Liver (tissue), 9 donors: ENCODE results near the gene ZNF518B. TPM values are rescaled to one million over a fixed set of nuclear protein-coding genes. Genes with fewer than 3 reads are reported as not detected.
"Not testable (repeated sequence)": the region's sequence is repeated elsewhere in the genome, so short reads cannot be mapped to it uniquely, and the experiment has no call there.

Experiments used
- DNase-seq: peaks from one replicate; pipeline ENCODE4 v3.0.0-alpha.2; 2017; ENCODE audit warnings: low spot score
- H3K27ac ChIP-seq, 2 donors: one replicate each; pipeline ENCODE4 v1.7.0; 2013; ENCODE audit warnings: inconsistent platforms in 2 of 2, low read length in 2 of 2, control low read depth in 1 of 2, low read depth in 1 of 2, mild to moderate bottlenecking in 1 of 2
- H3K27me3 ChIP-seq, 4 donors: one replicate each; pipeline versions ENCODE4 v1.6.1 to v1.7.0; 2013; ENCODE audit warnings: low read length in 3 of 4, inconsistent platforms in 1 of 4, mild to moderate bottlenecking in 1 of 4, moderate library complexity in 1 of 4; ENCODE audit not compliant: control insufficient read depth in 4 of 4, insufficient read depth in 4 of 4
- H3K36me3 ChIP-seq, 4 donors: one replicate each; pipeline versions ENCODE4 v1.6.1 to v1.7.0; 2013; ENCODE audit warnings: low read length in 3 of 4, mild to moderate bottlenecking in 3 of 4, low read depth in 1 of 4, moderate library complexity in 1 of 4; ENCODE audit not compliant: control insufficient read depth in 4 of 4, insufficient read depth in 3 of 4
- H3K4me1 ChIP-seq, 4 donors: one replicate each; pipeline versions ENCODE4 v1.6.1 to v1.7.0; 2013; ENCODE audit warnings: low read length in 3 of 4, mild to moderate bottlenecking in 3 of 4, moderate library complexity in 1 of 4; ENCODE audit not compliant: control insufficient read depth in 4 of 4, insufficient read depth in 4 of 4
- H3K4me3 ChIP-seq, 3 donors: one replicate each; pipeline versions ENCODE4 v1.6.1 to v1.7.0; 2013; ENCODE audit warnings: low read length in 3 of 3, control low read depth in 1 of 3, low read depth in 1 of 3, mild to moderate bottlenecking in 1 of 3
- H3K9ac ChIP-seq, 2 donors: one replicate each; pipeline ENCODE4 v1.7.0; 2013; ENCODE audit warnings: low read length in 2 of 2, mild to moderate bottlenecking in 2 of 2, moderate library complexity in 2 of 2, control low read depth in 1 of 2, low read depth in 1 of 2
- H3K9me3 ChIP-seq, 4 donors: one replicate each; pipeline versions ENCODE4 v1.6.1 to v1.7.0; 2013; ENCODE audit warnings: low read length in 3 of 4; ENCODE audit not compliant: control insufficient read depth in 4 of 4
- EGR1 ChIP-seq, 2 donors: IDR thresholded peaks; 2 replicates each; pipeline ENCODE4 v1.6.1; 2016 to 2018; ENCODE audit warnings: antibody characterized with exemption in 2 of 2, low read depth in 2 of 2
- FOXA1 ChIP-seq: IDR thresholded peaks from 2 replicates; pipeline ENCODE4 v1.6.1; 2016; ENCODE audit warnings: antibody characterized with exemption
- FOXA2 ChIP-seq: IDR thresholded peaks from 2 replicates; pipeline ENCODE4 v1.6.1; 2016; ENCODE audit warnings: antibody characterized with exemption
- HNF4A ChIP-seq, 2 donors: conservative IDR thresholded peaks; 2 replicates each; pipeline ENCODE4 v1.6.1; 2016; ENCODE audit warnings: antibody characterized with exemption in 2 of 2, mild to moderate bottlenecking in 2 of 2
- HNF4G ChIP-seq: IDR thresholded peaks from 2 replicates; pipeline ENCODE4 v1.6.1; 2016; ENCODE audit warnings: antibody characterized with exemption
- JUND ChIP-seq, 2 donors: IDR thresholded peaks; 2 replicates each; pipeline ENCODE4 v1.6.1; 2016; ENCODE audit warnings: antibody characterized with exemption in 2 of 2
- NR2F2 ChIP-seq: IDR thresholded peaks from 2 replicates; pipeline ENCODE4 v1.6.1; 2016; ENCODE audit warnings: antibody characterized with exemption
- RAD21 ChIP-seq, 2 donors: IDR thresholded peaks; 2 replicates each; pipeline ENCODE4 v1.6.1; 2016; ENCODE audit warnings: antibody characterized with exemption in 2 of 2, mild to moderate bottlenecking in 2 of 2
- RXRA ChIP-seq, 2 donors: IDR thresholded peaks; 2 replicates each; pipeline ENCODE4 v1.6.1; 2017 to 2018; ENCODE audit warnings: antibody characterized with exemption in 2 of 2, mild to moderate bottlenecking in 1 of 2
- SP1 ChIP-seq: IDR thresholded peaks from 2 replicates; pipeline ENCODE4 v1.6.1; 2018; ENCODE audit warnings: antibody characterized with exemption, mild to moderate bottlenecking
- TAF1 ChIP-seq: conservative IDR thresholded peaks from 2 replicates; pipeline ENCODE4 v1.6.1; 2016; ENCODE audit warnings: antibody characterized with exemption, mild to moderate bottlenecking
- YY1 ChIP-seq: IDR thresholded peaks from 2 replicates; pipeline ENCODE4 v1.6.1; 2016; ENCODE audit warnings: antibody characterized with exemption, mild to moderate bottlenecking
- WGBS: extraction: QIAGEN DNeasy Blood & Tissue Kit; methylation state at CpG from one replicate; pipeline ENCODE4 v1.1.7; 2013; 5-methylcytosine and 5-hydroxymethylcytosine counted together
- polyA plus RNA-seq, 2 donors: library from polyadenylated mRNA; stranded (reverse) in 1 of 2; unstranded in 1 of 2; fragments of 200-250 nt in 1 of 2; fragments of >200 nt in 1 of 2; fragmentation: Nextera tagmentation in 1 of 2; extraction: Ambion mirVana in 1 of 2; gene quantifications; one replicate each; pipeline versions ENCODE4 v1.2.1 to v1.2.3, GENCODE V29; 2013 to 2015
- total RNA-seq, 2 donors: library from RNA; depleted of rRNA; stranded (reverse); fragments of >200 nt; gene quantifications; one replicate each; pipeline ENCODE4 v1.2.3, GENCODE V29; 2014
- TF ChIP-seq, protein P1 (sequence below): IDR thresholded peaks from 2 replicates; pipeline ENCODE4 v1.6.1; 2016; ENCODE audit warnings: antibody characterized with exemption
- TF ChIP-seq, protein P2 (sequence below): IDR thresholded peaks from 2 replicates; pipeline ENCODE4 v1.6.1; 2016; ENCODE audit warnings: antibody characterized with exemption
- TF ChIP-seq, protein P3 (sequence below): IDR thresholded peaks from 2 replicates; pipeline ENCODE4 v1.6.1; 2016; ENCODE audit warnings: antibody characterized with exemption, mild to moderate bottlenecking
- TF ChIP-seq, protein P4 (sequence below): fragments of 150-350 bp; IDR thresholded peaks from 2 replicates; pipeline ENCODE4 v1.5.1; 2017; ENCODE audit warnings: improper control_type of control experiment, low read depth, low read length; ENCODE audit not compliant: missing input control
- donor health status: healthy.
- donor health status: healthy.
- donor health status: healthy.
- donor health status: healthy.
- donor health status: healthy.

The ZNF518B gene
- total and polyA plus RNA-seq, 4 donors: 1.4 to 15.0 (median 6.9) TPM

DNA sequence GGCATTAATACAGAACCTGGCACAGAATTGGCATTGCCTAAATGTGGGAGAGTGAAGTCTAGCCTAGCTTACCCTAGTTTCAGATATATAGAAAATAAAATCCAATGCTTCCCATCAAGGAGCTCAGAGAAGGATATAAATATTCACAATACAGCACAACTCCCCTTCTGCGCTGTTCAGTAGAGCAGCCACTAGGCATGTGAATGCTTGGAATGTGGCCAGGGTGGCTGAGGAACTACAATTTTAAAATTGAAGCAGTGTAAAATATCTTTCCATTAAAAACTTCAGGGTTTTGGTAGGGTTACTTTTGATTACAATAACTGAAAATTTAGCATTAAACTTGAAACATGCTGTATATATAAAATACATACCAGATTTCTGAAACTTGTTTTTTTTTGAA is 19.5 kb downstream of the ZNF518B start:
- no peak for TF ChIP-seq NR2F2
- no peak for TF ChIP-seq SP1
- no peak for TF ChIP-seq RXRA (IDR thresholded peaks at IDR 0.05)
- TF ChIP-seq FOXA2: no peak
- TF ChIP-seq, protein P1, sequence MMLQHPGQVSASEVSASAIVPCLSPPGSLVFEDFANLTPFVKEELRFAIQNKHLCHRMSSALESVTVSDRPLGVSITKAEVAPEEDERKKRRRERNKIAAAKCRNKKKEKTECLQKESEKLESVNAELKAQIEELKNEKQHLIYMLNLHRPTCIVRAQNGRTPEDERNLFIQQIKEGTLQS: no peak
- TF ChIP-seq, protein P2, sequence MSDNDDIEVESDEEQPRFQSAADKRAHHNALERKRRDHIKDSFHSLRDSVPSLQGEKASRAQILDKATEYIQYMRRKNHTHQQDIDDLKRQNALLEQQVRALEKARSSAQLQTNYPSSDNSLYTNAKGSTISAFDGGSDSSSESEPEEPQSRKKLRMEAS: no peak
- TF ChIP-seq FOXA1: no peak
- no peak for TF ChIP-seq EGR1 (IDR thresholded peaks at IDR 0.05; ENCODE audit: low read depth in 2 of 2)
- TF ChIP-seq TAF1: no peak
- TF ChIP-seq, protein P3, sequence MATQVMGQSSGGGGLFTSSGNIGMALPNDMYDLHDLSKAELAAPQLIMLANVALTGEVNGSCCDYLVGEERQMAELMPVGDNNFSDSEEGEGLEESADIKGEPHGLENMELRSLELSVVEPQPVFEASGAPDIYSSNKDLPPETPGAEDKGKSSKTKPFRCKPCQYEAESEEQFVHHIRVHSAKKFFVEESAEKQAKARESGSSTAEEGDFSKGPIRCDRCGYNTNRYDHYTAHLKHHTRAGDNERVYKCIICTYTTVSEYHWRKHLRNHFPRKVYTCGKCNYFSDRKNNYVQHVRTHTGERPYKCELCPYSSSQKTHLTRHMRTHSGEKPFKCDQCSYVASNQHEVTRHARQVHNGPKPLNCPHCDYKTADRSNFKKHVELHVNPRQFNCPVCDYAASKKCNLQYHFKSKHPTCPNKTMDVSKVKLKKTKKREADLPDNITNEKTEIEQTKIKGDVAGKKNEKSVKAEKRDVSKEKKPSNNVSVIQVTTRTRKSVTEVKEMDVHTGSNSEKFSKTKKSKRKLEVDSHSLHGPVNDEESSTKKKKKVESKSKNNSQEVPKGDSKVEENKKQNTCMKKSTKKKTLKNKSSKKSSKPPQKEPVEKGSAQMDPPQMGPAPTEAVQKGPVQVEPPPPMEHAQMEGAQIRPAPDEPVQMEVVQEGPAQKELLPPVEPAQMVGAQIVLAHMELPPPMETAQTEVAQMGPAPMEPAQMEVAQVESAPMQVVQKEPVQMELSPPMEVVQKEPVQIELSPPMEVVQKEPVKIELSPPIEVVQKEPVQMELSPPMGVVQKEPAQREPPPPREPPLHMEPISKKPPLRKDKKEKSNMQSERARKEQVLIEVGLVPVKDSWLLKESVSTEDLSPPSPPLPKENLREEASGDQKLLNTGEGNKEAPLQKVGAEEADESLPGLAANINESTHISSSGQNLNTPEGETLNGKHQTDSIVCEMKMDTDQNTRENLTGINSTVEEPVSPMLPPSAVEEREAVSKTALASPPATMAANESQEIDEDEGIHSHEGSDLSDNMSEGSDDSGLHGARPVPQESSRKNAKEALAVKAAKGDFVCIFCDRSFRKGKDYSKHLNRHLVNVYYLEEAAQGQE: no peak
- no peak for TF ChIP-seq JUND (IDR thresholded peaks at IDR 0.05)
- TF ChIP-seq, protein P4, sequence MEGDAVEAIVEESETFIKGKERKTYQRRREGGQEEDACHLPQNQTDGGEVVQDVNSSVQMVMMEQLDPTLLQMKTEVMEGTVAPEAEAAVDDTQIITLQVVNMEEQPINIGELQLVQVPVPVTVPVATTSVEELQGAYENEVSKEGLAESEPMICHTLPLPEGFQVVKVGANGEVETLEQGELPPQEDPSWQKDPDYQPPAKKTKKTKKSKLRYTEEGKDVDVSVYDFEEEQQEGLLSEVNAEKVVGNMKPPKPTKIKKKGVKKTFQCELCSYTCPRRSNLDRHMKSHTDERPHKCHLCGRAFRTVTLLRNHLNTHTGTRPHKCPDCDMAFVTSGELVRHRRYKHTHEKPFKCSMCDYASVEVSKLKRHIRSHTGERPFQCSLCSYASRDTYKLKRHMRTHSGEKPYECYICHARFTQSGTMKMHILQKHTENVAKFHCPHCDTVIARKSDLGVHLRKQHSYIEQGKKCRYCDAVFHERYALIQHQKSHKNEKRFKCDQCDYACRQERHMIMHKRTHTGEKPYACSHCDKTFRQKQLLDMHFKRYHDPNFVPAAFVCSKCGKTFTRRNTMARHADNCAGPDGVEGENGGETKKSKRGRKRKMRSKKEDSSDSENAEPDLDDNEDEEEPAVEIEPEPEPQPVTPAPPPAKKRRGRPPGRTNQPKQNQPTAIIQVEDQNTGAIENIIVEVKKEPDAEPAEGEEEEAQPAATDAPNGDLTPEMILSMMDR: no peak
- TF ChIP-seq HNF4G: no peak
- no peak for TF ChIP-seq YY1
- no peak for TF ChIP-seq RAD21 (IDR thresholded peaks at IDR 0.05)
- TF ChIP-seq HNF4A (conservative IDR thresholded peaks at IDR 0.05): no peak
- H3K9ac ChIP-seq: no peak overlapping the region
- no peak overlapping the region for H3K4me3 ChIP-seq
- no peaks in the 10 kb centered on the region for H3K36me3 ChIP-seq
- no peak overlapping the region for H3K27ac ChIP-seq
- DNase-seq: no peak
- H3K4me1 ChIP-seq: no peaks in the 10 kb centered on the region
- peaks cover 0 to 7% (median 0%) of the 10 kb centered on the region in 4 donors for H3K9me3 ChIP-seq
- no peaks in the 10 kb centered on the region for H3K27me3 ChIP-seq
- 87% methylated on average over 1 of the region's 1 CpG for WGBS

DNA sequence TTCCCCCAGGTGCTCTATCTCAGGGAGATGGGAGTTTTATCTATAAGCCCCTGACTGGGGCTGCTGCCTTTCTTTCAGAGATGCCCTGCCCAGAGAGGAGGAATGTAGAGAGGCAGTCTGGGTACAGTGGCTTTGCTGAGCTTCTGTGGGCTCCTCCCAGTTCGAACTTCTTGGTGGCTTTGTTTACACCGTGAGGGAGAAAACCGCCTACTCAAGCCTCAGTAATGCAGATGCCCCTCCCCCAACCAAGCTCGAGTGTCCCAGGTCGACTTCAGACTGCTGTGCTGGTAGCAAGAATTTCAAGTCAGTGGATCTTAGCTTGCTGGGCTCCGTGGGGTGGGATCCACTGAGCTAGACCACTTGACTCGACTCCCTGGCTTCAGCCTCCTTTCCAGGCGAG is 29.5 kb downstream of the ZNF518B start:
- not testable (repeated sequence) for H3K4me3 ChIP-seq, H3K9ac ChIP-seq, H3K36me3 ChIP-seq, DNase-seq, H3K4me1 ChIP-seq, H3K27me3 ChIP-seq, H3K27ac ChIP-seq, H3K9me3 ChIP-seq
- WGBS: 82% methylated on average over 8 of the region's 8 CpGs
